Hindlimb muscle (tissue), 1 donor: ENCODE measurements around the gene TIGAR. TPM values are rescaled to one million over a fixed set of nuclear protein-coding genes. Genes with fewer than 3 reads are reported as not detected.

Experiments
- DNase-seq: peaks from one replicate; pipeline ENCODE4 v3.0.0-alpha.2; 2013
- polyA plus RNA-seq: library from polyadenylated mRNA; unstranded; fragments of 120-200 nt; gene quantifications from one replicate; pipeline ENCODE4 v1.2.1, GENCODE V29; 2013; ENCODE audit not compliant: insufficient read length

The TIGAR gene
- polyA plus RNA-seq, 1 donor: 6.1 TPM

DNA sequence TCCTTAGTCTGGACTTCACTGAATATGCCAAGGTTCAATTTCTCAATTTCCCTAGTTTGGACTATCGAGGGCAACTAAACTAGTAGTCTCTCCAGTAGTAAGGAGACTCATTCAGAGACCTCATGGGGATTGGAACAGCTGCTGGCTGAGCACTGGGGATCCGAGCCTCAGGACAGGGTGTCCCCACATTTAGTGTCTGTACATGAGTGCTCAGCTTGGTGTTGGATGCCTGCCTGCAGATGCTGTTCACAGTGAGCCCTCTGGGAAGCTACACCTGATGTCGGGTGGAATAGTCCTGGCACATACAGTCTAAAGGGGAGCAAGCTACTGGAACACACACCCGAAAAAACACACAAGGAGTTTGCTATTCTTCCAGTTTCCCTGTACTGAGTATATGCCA is 59.3 kb downstream of the TIGAR start:
- DNase-seq: no peak

DNA sequence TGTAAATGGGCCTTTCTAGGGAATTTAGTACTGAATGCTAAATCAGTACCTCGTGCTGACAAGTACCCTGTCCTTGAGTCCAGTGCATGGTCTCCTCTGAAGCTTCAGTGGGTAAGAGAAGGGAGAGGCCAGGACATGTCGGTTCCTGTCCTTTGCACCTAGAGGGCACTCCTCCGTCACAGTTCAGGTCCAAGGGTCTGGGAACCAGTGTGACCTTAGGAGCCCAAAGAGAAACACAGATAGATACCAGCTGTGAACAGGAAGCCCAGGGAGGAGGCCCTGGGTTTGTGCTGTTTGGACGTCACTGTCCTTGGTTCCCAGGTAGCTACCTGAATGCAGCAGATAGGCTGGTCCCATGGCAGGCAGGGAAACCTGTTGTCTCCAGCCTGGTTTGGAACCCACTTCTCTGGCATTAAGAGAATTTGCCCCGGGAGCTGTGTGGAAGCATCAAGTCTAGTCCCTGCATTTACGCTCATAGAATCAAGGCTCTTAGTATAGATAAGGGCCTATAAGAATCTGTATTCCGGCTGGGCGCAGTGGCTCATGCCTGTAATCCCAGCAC is 62.4 kb downstream of the TIGAR start:
- no peak for DNase-seq

DNA sequence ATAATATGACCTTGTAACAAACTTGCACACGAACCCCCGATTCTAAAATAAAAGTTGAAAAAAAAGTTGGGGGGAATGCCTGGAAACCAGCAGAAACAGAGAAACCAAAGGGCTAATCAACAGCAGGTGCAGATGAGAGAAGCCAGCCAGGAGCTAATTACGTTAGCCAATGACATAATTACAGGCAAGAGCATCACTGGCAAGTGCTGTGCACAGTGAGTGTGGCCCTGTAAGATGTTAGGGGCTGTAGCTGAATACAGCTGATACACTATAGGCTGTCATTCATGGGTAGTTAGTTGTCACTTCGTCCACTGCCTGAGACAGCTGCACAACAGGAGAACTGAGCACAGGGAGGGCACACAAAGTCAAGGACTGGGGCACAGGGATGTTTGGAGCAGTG is 65.8 kb downstream of the TIGAR start:
- no peak for DNase-seq

DNA sequence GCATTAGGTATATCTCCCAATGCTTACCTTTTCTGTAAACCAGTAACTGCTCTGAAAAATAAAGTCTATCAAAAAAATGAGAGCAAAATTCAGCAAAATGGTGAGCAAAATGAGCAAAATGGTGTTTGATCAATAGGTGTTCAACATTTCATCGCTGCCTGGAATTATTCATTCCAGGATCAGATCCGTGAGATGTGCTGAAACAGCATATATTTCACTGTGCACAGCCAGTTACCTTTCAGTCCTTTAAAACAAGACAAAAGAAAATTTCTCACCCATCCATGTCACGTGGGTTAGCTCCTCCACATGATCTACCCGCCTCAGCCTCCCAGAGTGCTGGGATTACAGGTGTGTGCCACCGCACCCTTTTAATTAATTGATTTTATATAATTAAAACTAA is 66.6 kb downstream of the TIGAR start:
- no peak for DNase-seq

DNA sequence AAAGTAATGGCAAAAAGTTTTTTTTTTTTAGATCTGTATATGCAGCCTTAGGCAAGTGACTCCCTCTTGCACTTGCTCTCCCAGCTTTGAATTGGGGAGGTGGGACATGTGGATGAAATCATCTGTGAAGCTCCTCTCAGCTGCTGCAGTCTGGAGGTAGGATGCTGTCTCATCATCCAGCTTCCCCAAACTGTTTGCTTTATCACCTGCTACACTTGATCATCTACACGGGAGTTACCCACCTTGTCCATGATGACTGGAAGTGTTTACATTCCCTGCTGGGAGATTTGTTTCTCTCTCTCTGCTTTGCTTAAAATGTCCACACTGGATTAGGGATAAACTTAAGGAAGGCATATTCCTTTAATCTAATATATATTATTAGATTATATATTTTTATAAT is 67.0 kb downstream of the TIGAR start:
- DNase-seq: no peak

DNA sequence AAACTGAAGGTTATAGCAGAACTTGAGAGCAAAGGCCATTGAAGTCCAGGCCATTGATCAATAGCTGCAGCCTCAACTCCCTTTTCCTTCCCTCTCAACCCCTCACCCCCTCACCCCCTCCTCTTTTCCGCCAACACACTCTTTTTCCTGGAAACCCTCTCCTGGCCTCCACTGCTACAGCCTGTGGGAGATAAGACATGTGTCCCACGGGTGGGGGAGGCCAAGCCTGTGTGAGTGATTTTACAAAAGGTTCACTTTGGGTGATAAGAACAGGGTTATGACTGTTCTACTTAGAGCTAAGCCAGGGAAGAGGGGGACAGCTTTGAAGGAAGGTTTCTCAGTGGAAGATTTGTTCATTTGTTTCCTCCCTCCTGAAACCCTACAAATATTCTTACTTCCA is 67.6 kb downstream of the TIGAR start:
- DNase-seq: no peak

DNA sequence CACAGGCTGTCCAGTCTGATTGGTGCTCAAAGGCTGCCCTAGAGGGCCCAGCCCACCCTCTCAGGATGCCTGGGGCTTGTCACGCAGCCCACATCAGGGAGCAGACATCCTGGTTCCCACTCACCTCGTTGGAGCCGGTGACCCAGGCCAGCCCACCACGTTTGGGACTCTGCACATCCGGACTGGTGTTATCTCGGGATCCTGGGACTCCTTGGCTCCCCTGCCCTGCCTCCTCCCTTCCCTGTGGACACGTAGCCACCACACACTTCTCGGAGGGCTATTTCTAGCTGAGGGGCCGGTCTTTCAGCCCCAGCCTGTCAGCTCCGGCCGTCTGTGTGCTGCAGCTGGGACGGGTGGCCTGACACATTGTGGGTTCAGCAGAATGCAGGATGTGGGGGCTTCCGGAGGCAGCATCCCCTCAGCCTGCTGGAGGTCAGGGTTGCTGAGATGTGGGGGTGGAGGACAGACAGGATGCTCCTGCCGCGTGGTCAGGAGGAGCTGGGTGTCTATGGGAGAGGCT is 71.3 kb downstream of the TIGAR start:
- no peak for DNase-seq

DNA sequence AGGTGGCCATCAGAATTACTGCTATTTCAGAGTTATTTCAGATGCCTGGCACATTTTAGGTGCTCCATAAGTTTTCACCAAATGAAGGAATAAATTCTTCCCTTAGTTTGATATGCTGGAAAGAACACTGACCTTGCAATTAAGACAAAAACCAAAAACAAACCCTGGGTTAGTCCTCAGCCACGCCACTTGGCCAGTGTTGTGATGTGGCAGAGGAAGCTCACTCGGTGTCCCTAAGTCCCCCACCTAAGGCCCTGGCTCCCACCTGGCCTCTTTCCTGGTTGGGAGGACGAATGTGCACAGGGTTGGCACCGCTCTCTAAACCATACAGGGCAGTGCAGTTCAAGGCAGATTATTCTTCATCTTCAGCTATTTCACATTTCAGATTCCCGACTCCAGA is 72.2 kb downstream of the TIGAR start:
- DNase-seq: no peak

DNA sequence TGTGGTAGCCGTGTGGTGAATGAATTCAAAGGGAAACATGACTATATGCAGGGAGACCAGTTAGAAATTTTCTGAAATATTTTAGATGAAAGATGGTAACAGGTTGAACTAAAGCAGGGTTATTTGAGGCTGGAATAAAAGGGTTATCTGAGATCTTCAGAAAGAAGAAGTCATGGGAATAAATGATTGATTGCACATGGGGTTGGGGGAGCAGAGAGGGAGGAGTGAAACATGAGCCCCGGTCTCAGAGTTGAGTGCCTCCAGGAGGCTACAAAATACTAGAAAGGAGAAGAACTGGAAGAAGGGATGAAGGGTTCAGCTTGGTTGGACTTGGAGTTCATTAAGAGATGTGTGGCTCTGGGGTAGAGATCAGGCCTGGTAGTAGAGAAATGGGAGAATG is 74.8 kb downstream of the TIGAR start:
- DNase-seq: no peak

DNA sequence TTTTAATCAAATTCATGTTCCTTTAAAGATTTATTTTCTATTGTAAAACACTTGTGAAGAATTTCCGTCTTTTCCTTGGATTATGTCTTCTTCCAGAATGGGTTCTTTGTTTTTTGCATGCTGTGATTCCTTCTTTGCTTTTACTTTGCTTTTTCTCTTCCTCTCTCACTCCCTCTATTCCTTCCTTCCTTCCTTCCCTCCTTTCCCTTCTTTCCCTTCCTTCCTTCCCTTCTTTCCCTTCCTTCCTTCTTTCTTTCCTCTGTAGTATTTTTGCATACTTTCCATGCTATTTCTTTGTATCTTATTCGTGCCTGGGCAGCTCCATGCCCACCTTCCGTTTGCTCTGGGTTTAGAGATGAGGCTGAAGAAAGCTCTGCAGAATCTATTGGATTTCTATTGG is 80.1 kb downstream of the TIGAR start:
- no peak for DNase-seq

DNA sequence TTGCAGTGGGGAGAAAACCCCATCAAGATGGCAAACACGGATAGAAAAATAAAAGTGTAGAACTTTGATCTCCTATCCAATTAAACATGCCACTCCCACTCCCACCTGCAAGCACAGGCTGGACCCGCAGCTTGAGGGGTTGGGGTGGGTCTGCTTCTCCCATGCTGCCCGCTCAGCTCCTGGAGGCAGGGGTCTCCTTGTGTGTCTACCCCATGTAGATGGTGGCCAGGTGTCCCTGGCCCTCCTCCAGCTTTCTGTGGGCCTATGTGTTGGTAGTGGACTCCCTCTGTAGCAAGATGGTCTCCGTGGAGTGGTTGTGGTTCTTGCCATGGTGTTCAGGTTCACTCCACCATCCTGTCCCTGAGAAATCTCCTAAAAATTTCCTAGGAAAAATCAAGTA is 82.0 kb downstream of the TIGAR start:
- no peak for DNase-seq

Other genes with a start within 250 kb of the TIGAR start
- gene CCND2, start 47.5 kb upstream of the TIGAR start, polyA plus RNA-seq: 85.3 TPM
- gene FGF23, start 58.5 kb downstream of the TIGAR start, polyA plus RNA-seq: not detected
- 28.9 TPM for gene FGF6, start 124.6 kb downstream of the TIGAR start, polyA plus RNA-seq
- 6.6 TPM for gene RAD51AP1, start 217.7 kb downstream of the TIGAR start, polyA plus RNA-seq
- gene DYRK4, start 241.0 kb downstream of the TIGAR start, polyA plus RNA-seq: 17.0 TPM